Adrenal gland (tissue), 12 donors: ENCODE results near the gene B9D1. TPM values are rescaled to one million over a fixed set of nuclear protein-coding genes. Genes with fewer than 3 reads are reported as not detected.
A peak's percentile ranks its signal among the peaks of the same experiment; 100 is the strongest.
"Not testable (repeated sequence)": the region's sequence is repeated elsewhere in the genome, so short reads cannot be mapped to it uniquely, and the experiment has no call there.

Source experiments
- DNase-seq, 7 donors: peaks; one replicate each; pipeline ENCODE4 v3.0.0-alpha.2; 2019 to 2020
- H3K27ac ChIP-seq, 5 donors: fragments of 200-600 bp; sonication (generic) in 4 of 5; 1 replicate in 3 of 5; 2 replicates in 2 of 5; pipeline versions ENCODE4 v1.5.1 to v1.8.0; 2016 to 2020; ENCODE audit warnings: mild to moderate bottlenecking in 1 of 5
- H3K27me3 ChIP-seq: fragments of 200-600 bp; 2 replicates; pipeline ENCODE4 v1.8.0; 2021
- H3K36me3 ChIP-seq, 2 donors: fragments of 200-600 bp; replicated peaks in 1 of 2; 1 replicate in 1 of 2; 2 replicates in 1 of 2; pipeline versions ENCODE4 v1.5.1 to v1.8.0; 2018 to 2022
- H3K4me1 ChIP-seq, 2 donors: fragments of 200-600 bp; replicated peaks in 1 of 2; 1 replicate in 1 of 2; 2 replicates in 1 of 2; pipeline versions ENCODE4 v1.5.1 to v1.8.0; 2018 to 2021
- H3K4me3 ChIP-seq, 4 donors: fragments of 200-600 bp; sonication (generic) in 3 of 4; one replicate each; pipeline ENCODE4 v1.5.1; 2016 to 2018
- H3K9me3 ChIP-seq, 3 donors: fragments of 200-600 bp; sonication (generic) in 1 of 3; replicated peaks in 1 of 3; 1 replicate in 2 of 3; 2 replicates in 1 of 3; pipeline versions ENCODE4 v1.5.1 to v1.8.0; 2016 to 2021
- POLR2A ChIP-seq, 2 donors: fragments of 450-650 bp; IDR thresholded peaks; one replicate each; pipeline ENCODE4 v1.6.1; 2017; ENCODE audit warnings: antibody characterized with exemption in 2 of 2, mild to moderate bottlenecking in 2 of 2, moderate library complexity in 1 of 2
- WGBS, 4 donors: extraction: QIAGEN DNeasy Blood & Tissue Kit in 2 of 4; methylation state at CpG; one replicate each; pipeline versions ENCODE4 v1.1.5 to v1.1.7; 2013 to 2017; 5-methylcytosine and 5-hydroxymethylcytosine counted together
- intact Hi-C, 2 donors: fragments of 100-400 bp; cut with DNase I; formaldehyde crosslinking; loops; one replicate each; pipeline versions ENCODE4 v1.14.1 to v1.15.0; 2022 to 2023
- polyA plus RNA-seq, 3 donors: library from polyadenylated mRNA; stranded (reverse); fragments of 200-250 nt in 2 of 3; fragments of 350-450 nt in 1 of 3; fragmentation: Illumina TruSeq in 1 of 3; extraction: RNeasy Lipid Tissue Mini Kit (QIAGEN cat#74804) in 1 of 3; gene quantifications; one replicate each; pipeline ENCODE4 v1.2.3, GENCODE V29; 2013 to 2014
- total RNA-seq, 9 donors: library from RNA; depleted of rRNA in 4 of 9; stranded (reverse); fragments of >200 nt in 4 of 9; fragments of 120-200 nt in 1 of 9; fragmentation: NEBNext Ultra II Directional in 1 of 9; extraction: Animal tissue kit (Norgen Biotek cat#: 25700) in 1 of 9; gene quantifications; one replicate each; pipeline versions ENCODE4 v1.1.0 to v1.2.4, GENCODE V29; 2013 to 2023
- TF ChIP-seq, protein P1 (sequence below), 6 experiments: fragments of 450-650 bp in 4 of 6; fragments of 200-600 bp in 2 of 6; sonication (generic) in 1 of 6; IDR thresholded peaks; 1 replicate in 5 of 6; 2 replicates in 1 of 6; pipeline versions ENCODE4 v1.5.1 to v1.8.0; 2016 to 2021; ENCODE audit warnings: antibody characterized with exemption in 6 of 6, mild to moderate bottlenecking in 2 of 6, moderate library complexity in 1 of 6
- donor health status: healthy with polysubstance abuse.
- donor health status: Bipolar disorder and iron deficiency.
- donor health status: DM: yes; HTN: yes; CAD: no.
- donor health status: DM: no; HTN: no; CAD: no.
- donor health status: DM: no; HTN: no; CAD: no.
- donor health status: DM: yes; HTN: yes; CAD: no.

B9D1 gene
- total and polyA plus RNA-seq, 12 donors: 19.3 to 67.7 (median 30.1) TPM

DNA sequence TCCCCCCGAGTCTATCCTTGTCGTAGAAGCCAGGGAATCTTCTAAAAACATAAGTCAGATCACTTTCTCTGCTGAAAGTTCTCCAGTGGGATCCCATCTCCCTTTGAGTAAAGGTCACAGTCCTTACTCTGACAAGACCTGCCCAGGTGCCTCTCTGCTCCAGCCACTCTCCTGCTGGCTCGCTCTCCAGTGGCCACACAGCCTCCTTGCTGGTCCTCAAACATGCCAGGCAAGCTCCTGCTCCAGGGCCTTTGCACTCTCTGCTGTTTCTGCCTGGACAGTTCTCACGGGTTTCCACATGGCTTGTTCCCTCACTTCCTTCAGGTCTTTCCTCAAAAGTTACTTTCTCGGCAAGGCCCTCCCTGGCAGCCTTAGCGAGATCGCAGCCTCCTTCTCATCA lies 3.4 kb downstream of the B9D1 start:
- H3K9me3 ChIP-seq: no peaks in the 10 kb centered on the region
- H3K4me1 ChIP-seq: peaks cover 7 to 12% of the 10 kb centered on the region in 2 donors
- DNase-seq: peak in 1 of 7 donors; percentile 11
- no peak overlapping the region for H3K27ac ChIP-seq
- no peaks in the 10 kb centered on the region for H3K27me3 ChIP-seq
- no peak for TF ChIP-seq POLR2A (IDR thresholded peaks at IDR 0.05)
- TF ChIP-seq, protein P1, sequence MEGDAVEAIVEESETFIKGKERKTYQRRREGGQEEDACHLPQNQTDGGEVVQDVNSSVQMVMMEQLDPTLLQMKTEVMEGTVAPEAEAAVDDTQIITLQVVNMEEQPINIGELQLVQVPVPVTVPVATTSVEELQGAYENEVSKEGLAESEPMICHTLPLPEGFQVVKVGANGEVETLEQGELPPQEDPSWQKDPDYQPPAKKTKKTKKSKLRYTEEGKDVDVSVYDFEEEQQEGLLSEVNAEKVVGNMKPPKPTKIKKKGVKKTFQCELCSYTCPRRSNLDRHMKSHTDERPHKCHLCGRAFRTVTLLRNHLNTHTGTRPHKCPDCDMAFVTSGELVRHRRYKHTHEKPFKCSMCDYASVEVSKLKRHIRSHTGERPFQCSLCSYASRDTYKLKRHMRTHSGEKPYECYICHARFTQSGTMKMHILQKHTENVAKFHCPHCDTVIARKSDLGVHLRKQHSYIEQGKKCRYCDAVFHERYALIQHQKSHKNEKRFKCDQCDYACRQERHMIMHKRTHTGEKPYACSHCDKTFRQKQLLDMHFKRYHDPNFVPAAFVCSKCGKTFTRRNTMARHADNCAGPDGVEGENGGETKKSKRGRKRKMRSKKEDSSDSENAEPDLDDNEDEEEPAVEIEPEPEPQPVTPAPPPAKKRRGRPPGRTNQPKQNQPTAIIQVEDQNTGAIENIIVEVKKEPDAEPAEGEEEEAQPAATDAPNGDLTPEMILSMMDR (IDR thresholded peaks at IDR 0.05): no peak
- H3K36me3 ChIP-seq: no peaks in the 10 kb centered on the region
- intact Hi-C loops: no loop called here
- 80 to 87% (median 86%) methylated on average over 7 of the region's 7 CpGs for WGBS, 4 donors
- no peak overlapping the region for H3K4me3 ChIP-seq

DNA sequence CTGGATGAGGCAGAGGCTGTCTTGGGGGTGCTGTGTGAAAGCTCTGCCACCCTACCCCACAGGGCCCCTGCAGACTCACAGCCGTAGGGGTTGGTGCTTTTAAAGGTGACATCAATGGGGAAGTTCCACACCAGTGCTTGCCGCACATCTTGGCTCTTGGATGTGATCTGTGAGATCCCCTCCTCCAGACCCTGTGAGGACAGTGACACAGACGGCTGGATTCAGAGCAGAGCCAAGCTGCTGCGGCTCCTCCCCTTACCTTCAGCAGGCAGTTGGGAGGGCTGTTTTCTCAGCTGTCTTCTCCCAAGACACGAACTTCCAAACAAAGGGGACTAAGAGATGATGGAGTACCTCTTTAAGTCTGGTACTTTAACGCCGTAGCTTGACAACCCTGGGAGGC lies 4.8 kb downstream of the B9D1 start:
- Histone ChIP-seq H3K9me3 (no peaks in the 10 kb centered on the region), H3K4me1 (peaks cover 0 to 8% of the 10 kb centered on the region in 2 donors), H3K4me3 (no peak overlapping the region), H3K36me3 (no peaks in the 10 kb centered on the region), H3K27me3 (no peaks in the 10 kb centered on the region), H3K27ac (no peak overlapping the region)
- 85 to 91% (median 88%) methylated on average over 5 to 7 of the region's 7 CpGs for WGBS, 4 donors
- intact Hi-C loops: no loop called here
- peak in 1 of 7 donors; percentile 6 for DNase-seq
- TF ChIP-seq POLR2A (IDR thresholded peaks at IDR 0.05): no peak
- TF ChIP-seq, protein P1 (IDR thresholded peaks at IDR 0.05): no peak

DNA sequence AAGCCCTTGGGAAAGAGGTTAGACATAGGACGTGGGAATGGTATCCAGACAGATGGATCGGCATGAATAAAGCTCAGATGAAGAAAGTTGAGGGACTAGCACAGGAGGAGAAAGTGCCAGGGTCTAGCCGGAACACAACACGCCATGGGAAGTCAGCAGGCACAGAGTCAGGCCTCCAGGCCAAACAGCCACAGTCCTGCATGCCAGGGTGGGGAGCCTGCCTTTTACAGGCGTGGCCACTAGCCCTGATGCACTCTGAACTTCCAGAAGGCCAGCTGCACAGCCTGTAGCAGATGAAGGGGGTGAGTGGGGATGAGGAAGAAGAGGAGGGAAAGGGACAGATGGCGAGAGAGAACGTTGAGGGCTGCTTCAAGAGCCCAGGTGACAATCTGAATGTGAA lies 5.2 kb downstream of the B9D1 start:
- no peaks in the 10 kb centered on the region for H3K36me3 ChIP-seq
- peaks cover 0 to 8% of the 10 kb centered on the region in 2 donors for H3K4me1 ChIP-seq
- no peaks in the 10 kb centered on the region for H3K9me3 ChIP-seq
- TF ChIP-seq, protein P1 (IDR thresholded peaks at IDR 0.05): no peak
- TF ChIP-seq POLR2A (IDR thresholded peaks at IDR 0.05): no peak
- intact Hi-C loops: no loop called here
- no peak overlapping the region for H3K27ac ChIP-seq
- WGBS, 4 donors: 91 to 95% (median 91%) methylated on average over 7 of the region's 7 CpGs
- peak in 1 of 7 donors; percentile 12 for DNase-seq
- no peaks in the 10 kb centered on the region for H3K27me3 ChIP-seq
- no peak overlapping the region for H3K4me3 ChIP-seq

DNA sequence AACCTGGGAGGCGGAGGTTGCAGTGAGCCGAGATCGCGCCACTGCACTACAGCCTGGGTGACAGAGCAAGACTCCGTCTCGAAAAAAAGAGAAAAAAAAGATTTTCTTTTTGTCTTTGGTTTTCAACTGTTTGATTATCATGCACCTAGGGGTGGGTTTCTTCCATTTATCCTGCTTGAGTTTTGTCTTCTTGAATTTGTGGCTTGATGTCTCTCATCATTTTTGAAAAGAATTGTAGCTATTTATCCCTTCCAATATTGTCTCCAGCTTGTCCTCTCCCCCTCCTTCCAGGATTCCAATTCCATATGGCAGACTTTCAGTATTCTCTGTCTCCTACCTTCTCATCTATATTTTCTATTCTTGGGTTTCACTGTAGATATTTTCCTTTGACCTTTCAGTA lies 7.8 kb downstream of the B9D1 start:
- H3K36me3 ChIP-seq: no peaks in the 10 kb centered on the region
- WGBS, 4 donors: 79 to 91% (median 84%) methylated on average over 6 of the region's 6 CpGs
- TF ChIP-seq, protein P1 (IDR thresholded peaks at IDR 0.05): no peak
- TF ChIP-seq POLR2A (IDR thresholded peaks at IDR 0.05): no peak
- no peak overlapping the region for H3K4me3 ChIP-seq
- H3K27ac ChIP-seq: no peak overlapping the region
- intact Hi-C loops: no loop called here
- H3K27me3 ChIP-seq: no peaks in the 10 kb centered on the region
- H3K4me1 ChIP-seq: no peaks in the 10 kb centered on the region
- no peaks in the 10 kb centered on the region for H3K9me3 ChIP-seq
- no peak for DNase-seq

DNA sequence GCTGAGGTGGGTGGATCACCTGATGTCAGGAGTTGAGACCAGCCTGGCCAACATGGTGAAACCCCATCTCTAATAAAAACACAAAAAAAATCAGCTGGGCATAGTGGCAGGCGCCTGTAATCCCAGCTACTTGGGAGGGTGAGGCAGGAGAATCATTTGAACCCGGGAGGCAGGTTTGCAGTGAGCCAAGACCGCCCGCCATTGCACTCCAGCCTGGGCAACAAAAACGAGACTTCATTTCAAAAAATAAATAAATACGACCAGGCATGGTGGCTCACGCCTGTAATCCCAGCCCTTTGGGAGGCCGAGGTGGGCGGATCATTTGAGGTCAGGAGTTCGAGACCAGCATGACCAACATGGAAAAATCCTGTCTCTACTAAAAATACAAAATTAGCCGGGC lies 9.1 kb downstream of the B9D1 start:
- intact Hi-C loops, H3K27me3 ChIP-seq, H3K4me1 ChIP-seq, H3K27ac ChIP-seq, H3K9me3 ChIP-seq, H3K36me3 ChIP-seq, H3K4me3 ChIP-seq: not testable (repeated sequence)
- peak in 1 of 7 donors; percentile 6 for DNase-seq
- WGBS, 4 donors: 91 to 93% (median 91%) methylated on average over 11 of the region's 11 CpGs
